ENCODE data around the gene MEX3C.

The MEX3C gene

DNA sequence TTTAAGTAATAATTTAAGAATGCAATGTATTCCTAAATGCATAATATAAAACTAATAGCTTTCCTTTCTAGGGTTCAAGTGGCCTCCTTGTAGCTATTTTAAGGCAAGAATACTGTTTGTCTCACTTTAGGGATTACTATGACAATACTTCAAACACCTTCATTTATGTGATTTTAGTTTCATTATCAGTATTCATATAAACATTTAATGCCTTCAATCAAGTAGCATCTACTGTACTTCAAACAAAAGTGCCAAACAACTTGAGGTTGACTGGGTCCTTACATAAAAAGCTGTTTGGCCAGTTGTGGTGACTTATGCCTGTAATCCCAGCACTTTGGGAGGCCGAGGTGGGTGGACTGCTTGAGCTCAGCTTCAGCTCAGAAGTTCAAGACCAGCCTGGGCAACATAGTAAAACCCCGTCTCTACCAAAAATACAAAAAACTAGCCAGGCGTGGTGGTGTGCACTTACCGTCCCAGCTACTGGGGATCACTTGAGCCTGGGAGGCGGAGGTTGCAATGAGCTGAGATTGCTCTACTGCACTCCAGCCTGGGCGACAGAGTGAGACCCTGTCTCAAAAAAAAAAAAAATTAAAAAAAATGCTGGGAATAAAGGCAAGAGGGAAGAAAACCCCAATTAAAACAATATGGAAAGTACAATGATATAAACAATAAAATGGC lies 9.3 kb downstream of the MEX3C start:
- Histone ChIP-seq H3K27ac (ENCODE audit: low read length) (no peak overlapping the region), H3K4me3 (ENCODE audit: low read length) (no peak overlapping the region), H3K9me3 (ENCODE audit: insufficient read depth, low read depth, low read length) (no peaks in the 10 kb centered on the region), H3K36me3 (ENCODE audit: insufficient read depth, low read depth, low read length) (peaks cover 57% of the 10 kb centered on the region), H3K4me1 (ENCODE audit: insufficient read depth, low read length) (peaks cover 55% of the 10 kb centered on the region), H3K27me3 (ENCODE audit: insufficient read depth, low read length) (no peaks in the 10 kb centered on the region), H3K9ac (ENCODE audit: low read depth, low read length) (no peak overlapping the region)

DNA sequence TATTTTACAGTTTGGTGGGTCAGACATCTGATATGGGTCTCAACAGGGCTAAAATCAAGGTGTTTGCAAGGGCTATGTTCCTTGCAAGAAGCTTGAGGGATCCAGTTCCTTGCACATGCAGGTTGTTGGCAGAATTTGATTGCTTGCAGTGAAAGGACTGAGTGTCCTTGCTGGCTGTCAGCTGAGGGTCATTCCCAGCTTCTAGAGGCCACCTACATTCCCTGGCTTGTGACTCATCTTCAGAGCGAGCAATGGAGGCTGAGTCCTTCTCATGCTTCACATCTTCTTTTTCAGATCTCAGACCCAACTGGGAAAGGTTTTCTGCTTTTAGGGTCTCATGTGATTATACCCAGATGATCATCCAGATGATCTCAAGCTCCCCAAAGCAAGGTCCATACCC lies 12.4 kb downstream of the MEX3C start:
- no peaks in the 10 kb centered on the region for H3K27me3 ChIP-seq (ENCODE audit: insufficient read depth, low read length)
- H3K36me3 ChIP-seq (ENCODE audit: insufficient read depth, low read depth, low read length) = peaks cover 36% of the 10 kb centered on the region
- H3K9me3 ChIP-seq (ENCODE audit: insufficient read depth, low read depth, low read length) = no peaks in the 10 kb centered on the region
- no peak overlapping the region for H3K27ac ChIP-seq (ENCODE audit: low read length)
- no peak overlapping the region for H3K4me3 ChIP-seq (ENCODE audit: low read length)
- H3K9ac ChIP-seq (ENCODE audit: low read depth, low read length) = no peak overlapping the region
- peaks cover 42% of the 10 kb centered on the region for H3K4me1 ChIP-seq (ENCODE audit: insufficient read depth, low read length)

DNA sequence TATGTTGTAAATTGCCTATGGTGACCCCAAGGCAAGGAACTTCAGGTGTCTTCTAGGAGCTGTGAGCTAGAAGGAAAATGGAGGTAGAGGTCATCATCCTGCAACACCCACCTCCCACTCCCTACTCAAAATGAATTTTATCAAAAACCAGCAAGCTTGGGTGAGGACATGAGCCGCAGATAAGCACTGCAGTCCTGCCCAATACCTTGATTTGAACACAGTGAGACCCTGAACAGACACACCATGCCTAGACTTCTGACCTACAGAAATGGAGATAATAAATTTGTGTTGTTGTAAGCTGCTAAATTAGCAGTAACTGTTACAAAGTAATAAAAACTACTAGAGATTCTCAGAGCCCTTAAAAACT lies 13.4 kb downstream of the MEX3C start:
- Histone ChIP-seq H3K9ac (ENCODE audit: low read depth, low read length) (no peak overlapping the region), H3K4me1 (ENCODE audit: insufficient read depth, low read length) (peaks cover 39% of the 10 kb centered on the region), H3K9me3 (ENCODE audit: insufficient read depth, low read depth, low read length) (no peaks in the 10 kb centered on the region), H3K27me3 (ENCODE audit: insufficient read depth, low read length) (no peaks in the 10 kb centered on the region), H3K36me3 (ENCODE audit: insufficient read depth, low read depth, low read length) (peaks cover 33% of the 10 kb centered on the region), H3K27ac (ENCODE audit: low read length) (no peak overlapping the region), H3K4me3 (ENCODE audit: low read length) (no peak overlapping the region)

DNA sequence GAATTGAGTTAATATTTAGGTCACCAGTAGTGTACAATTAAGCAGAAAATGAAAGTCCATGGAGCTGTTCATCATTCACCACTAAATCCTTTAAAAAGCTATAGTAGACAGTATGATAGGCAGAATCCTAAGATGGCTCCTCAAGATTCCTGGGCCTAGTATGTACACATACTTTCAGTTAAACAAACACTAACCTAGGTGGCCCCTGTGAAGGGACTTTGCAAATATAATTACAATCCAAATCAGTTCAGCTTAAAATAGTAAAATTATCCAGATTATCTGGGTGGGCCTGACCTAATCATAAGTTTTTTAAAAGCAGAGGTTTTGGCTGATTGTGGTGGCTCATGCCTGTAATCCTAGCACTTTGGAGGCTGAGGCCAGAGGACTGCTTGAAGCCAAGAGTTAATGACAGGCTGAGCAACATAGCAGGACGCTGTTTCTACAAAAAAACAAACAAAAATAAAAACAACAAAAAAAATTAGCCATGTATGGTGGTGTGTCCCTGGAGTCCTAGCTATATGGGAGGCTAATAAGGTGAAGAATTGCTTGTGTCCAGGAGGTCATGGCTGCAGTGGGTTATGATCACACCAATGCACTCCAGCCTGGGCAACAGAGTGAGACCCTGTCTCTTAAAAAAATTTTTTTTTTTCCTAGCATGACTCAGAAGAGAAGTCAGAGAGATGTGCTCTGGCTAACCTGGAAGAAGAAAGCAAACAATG lies 13.9 kb downstream of the MEX3C start:
- no peak overlapping the region for H3K4me3 ChIP-seq (ENCODE audit: low read length)
- H3K27ac ChIP-seq (ENCODE audit: low read length) = no peak overlapping the region
- peaks cover 29% of the 10 kb centered on the region for H3K36me3 ChIP-seq (ENCODE audit: insufficient read depth, low read depth, low read length)
- H3K9ac ChIP-seq (ENCODE audit: low read depth, low read length) = no peak overlapping the region
- H3K9me3 ChIP-seq (ENCODE audit: insufficient read depth, low read depth, low read length) = no peaks in the 10 kb centered on the region
- no peaks in the 10 kb centered on the region for H3K27me3 ChIP-seq (ENCODE audit: insufficient read depth, low read length)
- peaks cover 39% of the 10 kb centered on the region for H3K4me1 ChIP-seq (ENCODE audit: insufficient read depth, low read length)

- Histone ChIP-seq H3K9me3 (ENCODE audit: insufficient read depth, low read depth, low read length) (no peaks in the 10 kb centered on the region), H3K27me3 (ENCODE audit: insufficient read depth, low read length) (no peaks in the 10 kb centered on the region), H3K36me3 (ENCODE audit: insufficient read depth, low read depth, low read length) (peaks cover 28% of the 10 kb centered on the region), H3K4me3 (ENCODE audit: low read length) (no peak overlapping the region), H3K4me1 (ENCODE audit: insufficient read depth, low read length) (peaks cover 34% of the 10 kb centered on the region), H3K9ac (ENCODE audit: low read depth, low read length) (no peak overlapping the region), H3K27ac (ENCODE audit: low read length) (no peak overlapping the region)
Observed at GRCh38 chr18:51182824-51183223, 14.7 kb downstream of the MEX3C start.

DNA sequence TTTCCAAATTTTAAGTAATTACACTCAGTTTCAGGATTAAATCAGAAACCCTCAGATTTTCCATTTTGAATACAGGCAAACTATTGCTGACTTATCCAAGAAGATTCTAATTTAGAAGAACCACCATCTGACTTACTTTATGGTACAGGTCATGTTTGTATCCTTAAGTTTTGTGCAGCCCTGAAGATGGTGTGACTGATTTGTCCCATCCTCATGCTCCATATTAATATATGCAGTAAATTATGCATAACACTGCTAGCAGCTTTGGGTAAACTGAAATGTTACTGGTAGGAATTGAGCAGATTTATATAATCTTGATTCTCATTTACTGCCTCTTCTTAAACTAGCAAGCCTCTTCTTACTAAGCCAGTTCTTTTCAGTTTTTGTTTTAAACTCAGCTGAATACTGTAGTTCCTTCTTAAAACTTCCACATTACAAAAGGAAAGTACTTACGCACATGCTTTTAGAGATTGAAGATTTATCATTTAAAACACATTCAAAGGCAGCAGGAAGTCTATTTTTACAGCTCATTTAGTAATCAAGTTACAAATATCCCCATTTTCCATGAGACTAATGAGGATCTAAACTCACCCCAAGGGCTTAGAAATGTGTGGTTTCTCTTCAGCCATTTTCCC lies 25.7 kb downstream of the MEX3C start:
- Histone ChIP-seq H3K9ac (ENCODE audit: low read depth, low read length) (no peak overlapping the region), H3K4me1 (ENCODE audit: insufficient read depth, low read length) (peaks cover 49% of the 10 kb centered on the region), H3K36me3 (ENCODE audit: insufficient read depth, low read depth, low read length) (peaks cover 29% of the 10 kb centered on the region), H3K27me3 (ENCODE audit: insufficient read depth, low read length) (no peaks in the 10 kb centered on the region), H3K27ac (ENCODE audit: low read length) (no peak overlapping the region), H3K4me3 (ENCODE audit: low read length) (no peak overlapping the region), H3K9me3 (ENCODE audit: insufficient read depth, low read depth, low read length) (no peaks in the 10 kb centered on the region)

GRCh38 chr18:51171223-51171622 lies 26.3 kb downstream of the MEX3C start:
- Histone ChIP-seq H3K4me3 (ENCODE audit: low read length) (no peak overlapping the region), H3K36me3 (ENCODE audit: insufficient read depth, low read depth, low read length) (peaks cover 24% of the 10 kb centered on the region), H3K9me3 (ENCODE audit: insufficient read depth, low read depth, low read length) (no peaks in the 10 kb centered on the region), H3K9ac (ENCODE audit: low read depth, low read length) (no peak overlapping the region), H3K27me3 (ENCODE audit: insufficient read depth, low read length) (no peaks in the 10 kb centered on the region), H3K27ac (ENCODE audit: low read length) (no peak overlapping the region), H3K4me1 (ENCODE audit: insufficient read depth, low read length) (peaks cover 50% of the 10 kb centered on the region)

- H3K4me3 ChIP-seq (ENCODE audit: low read length) = no peak overlapping the region
- H3K9me3 ChIP-seq (ENCODE audit: insufficient read depth, low read depth, low read length) = no peaks in the 10 kb centered on the region
- peaks cover 18% of the 10 kb centered on the region for H3K36me3 ChIP-seq (ENCODE audit: insufficient read depth, low read depth, low read length)
- peaks cover 50% of the 10 kb centered on the region for H3K4me1 ChIP-seq (ENCODE audit: insufficient read depth, low read length)
- no peak overlapping the region for H3K9ac ChIP-seq (ENCODE audit: low read depth, low read length)
- no peaks in the 10 kb centered on the region for H3K27me3 ChIP-seq (ENCODE audit: insufficient read depth, low read length)
- H3K27ac ChIP-seq (ENCODE audit: low read length) = no peak overlapping the region
Observed at GRCh38 chr18:51170664-51171063, 26.8 kb downstream of the MEX3C start.

DNA sequence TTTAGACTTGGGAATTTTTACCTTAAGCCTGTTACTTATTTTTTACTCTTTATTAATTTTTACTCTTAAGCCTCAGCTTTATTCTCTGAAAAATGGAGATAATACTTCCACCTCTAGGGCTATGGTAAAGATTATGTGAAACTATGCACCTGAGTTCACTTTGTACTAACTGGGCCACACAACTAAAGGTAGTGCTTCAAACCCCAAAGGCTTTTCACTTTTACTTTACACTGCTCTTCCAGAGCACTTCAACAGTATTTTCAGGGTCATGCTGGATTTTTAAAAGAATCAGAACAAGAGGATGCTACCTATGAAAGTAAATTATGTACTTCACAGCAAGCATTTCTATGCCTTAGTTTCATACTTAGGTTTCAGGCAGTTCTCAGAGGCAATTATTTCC lies 27.8 kb downstream of the MEX3C start:
- Histone ChIP-seq H3K27ac (ENCODE audit: low read length) (no peak overlapping the region), H3K36me3 (ENCODE audit: insufficient read depth, low read depth, low read length) (peaks cover 9% of the 10 kb centered on the region), H3K9me3 (ENCODE audit: insufficient read depth, low read depth, low read length) (no peaks in the 10 kb centered on the region), H3K4me1 (ENCODE audit: insufficient read depth, low read length) (peaks cover 58% of the 10 kb centered on the region), H3K27me3 (ENCODE audit: insufficient read depth, low read length) (no peaks in the 10 kb centered on the region), H3K4me3 (ENCODE audit: low read length) (no peak overlapping the region), H3K9ac (ENCODE audit: low read depth, low read length) (no peak overlapping the region)

- H3K9me3 ChIP-seq (ENCODE audit: insufficient read depth, low read depth, low read length) = no peaks in the 10 kb centered on the region
- H3K4me3 ChIP-seq (ENCODE audit: low read length) = no peak overlapping the region
- H3K36me3 ChIP-seq (ENCODE audit: insufficient read depth, low read depth, low read length) = peaks cover 4% of the 10 kb centered on the region
- H3K9ac ChIP-seq (ENCODE audit: low read depth, low read length) = no peak overlapping the region
- peak overlapping the region; percentile 62 for H3K27ac ChIP-seq (ENCODE audit: low read length)
- H3K27me3 ChIP-seq (ENCODE audit: insufficient read depth, low read length) = no peaks in the 10 kb centered on the region
- peaks cover 61% of the 10 kb centered on the region for H3K4me1 ChIP-seq (ENCODE audit: insufficient read depth, low read length)
Observed at GRCh38 chr18:51168960-51169662, 28.4 kb downstream of the MEX3C start.

GRCh38 chr18:51168026-51168742 lies 29.3 kb downstream of the MEX3C start:
- no peaks in the 10 kb centered on the region for H3K27me3 ChIP-seq (ENCODE audit: insufficient read depth, low read length)
- H3K27ac ChIP-seq (ENCODE audit: low read length) = peak overlapping the region; percentile 62
- H3K36me3 ChIP-seq (ENCODE audit: insufficient read depth, low read depth, low read length) = no peaks in the 10 kb centered on the region
- peak overlapping the region; percentile 13; the same call in 1 of the 2 replicates for H3K9ac ChIP-seq (ENCODE audit: low read depth, low read length)
- no peak overlapping the region for H3K4me3 ChIP-seq (ENCODE audit: low read length)
- H3K9me3 ChIP-seq (ENCODE audit: insufficient read depth, low read depth, low read length) = no peaks in the 10 kb centered on the region
- H3K4me1 ChIP-seq (ENCODE audit: insufficient read depth, low read length) = peaks cover 57% of the 10 kb centered on the region
